ENCODE measurements around the gene PTPRD.
"Not testable (repeated sequence)": the region's sequence is repeated elsewhere in the genome, so short reads cannot be mapped to it uniquely, and the experiment has no call there.

DNA sequence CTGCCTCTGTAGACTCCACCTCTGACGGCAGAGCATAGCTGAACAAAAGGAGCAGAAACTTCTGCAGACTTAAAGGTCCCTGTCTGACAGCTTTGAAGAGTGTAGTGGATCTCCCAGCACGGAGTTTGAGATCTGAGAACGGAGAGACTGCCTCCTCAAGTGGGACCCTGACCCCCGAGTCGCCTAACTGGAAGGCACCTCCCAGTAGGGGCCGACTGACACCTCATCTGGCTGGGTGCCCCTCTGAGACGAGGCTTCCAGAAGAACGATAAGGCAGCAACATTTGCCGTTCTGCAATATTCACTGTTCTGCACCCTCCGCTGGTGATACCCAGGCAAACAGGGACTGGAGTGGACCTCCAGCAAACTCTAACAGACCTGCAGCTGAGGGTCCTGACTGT, 1186.3 kb downstream of the PTPRD start:
- TF ChIP-seq, protein P1, sequence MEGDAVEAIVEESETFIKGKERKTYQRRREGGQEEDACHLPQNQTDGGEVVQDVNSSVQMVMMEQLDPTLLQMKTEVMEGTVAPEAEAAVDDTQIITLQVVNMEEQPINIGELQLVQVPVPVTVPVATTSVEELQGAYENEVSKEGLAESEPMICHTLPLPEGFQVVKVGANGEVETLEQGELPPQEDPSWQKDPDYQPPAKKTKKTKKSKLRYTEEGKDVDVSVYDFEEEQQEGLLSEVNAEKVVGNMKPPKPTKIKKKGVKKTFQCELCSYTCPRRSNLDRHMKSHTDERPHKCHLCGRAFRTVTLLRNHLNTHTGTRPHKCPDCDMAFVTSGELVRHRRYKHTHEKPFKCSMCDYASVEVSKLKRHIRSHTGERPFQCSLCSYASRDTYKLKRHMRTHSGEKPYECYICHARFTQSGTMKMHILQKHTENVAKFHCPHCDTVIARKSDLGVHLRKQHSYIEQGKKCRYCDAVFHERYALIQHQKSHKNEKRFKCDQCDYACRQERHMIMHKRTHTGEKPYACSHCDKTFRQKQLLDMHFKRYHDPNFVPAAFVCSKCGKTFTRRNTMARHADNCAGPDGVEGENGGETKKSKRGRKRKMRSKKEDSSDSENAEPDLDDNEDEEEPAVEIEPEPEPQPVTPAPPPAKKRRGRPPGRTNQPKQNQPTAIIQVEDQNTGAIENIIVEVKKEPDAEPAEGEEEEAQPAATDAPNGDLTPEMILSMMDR (IDR thresholded peaks at IDR 0.05), result not testable (repeated sequence)
- TF ChIP-seq POLR2A (IDR thresholded peaks at IDR 0.05), result not testable (repeated sequence)
